ENCODE measurements around the gene SMPD4. TPM values are rescaled to one million over a fixed set of nuclear protein-coding genes. Genes with fewer than 3 reads are reported as not detected.
"Not testable (repeated sequence)": the region's sequence is repeated elsewhere in the genome, so short reads cannot be mapped to it uniquely, and the experiment has no call there.

Gene SMPD4
- total RNA-seq (88.1 and 91.4 TPM in 2 replicates), polyA plus RNA-seq (85.3 and 102 TPM in 2 replicates), polyA minus RNA-seq (60.5 and 66.5 TPM in 2 replicates), Bru-seq, nascent RNA (percentile 73 among the genes with signal in this experiment), BruChase-seq, experiment 1, labeled RNA remaining after a 6-hour chase (percentile 87 among the genes with signal in this experiment), BruChase-seq, experiment 2, labeled RNA remaining after a 2-hour chase (percentile 83 among the genes with signal in this experiment)
- polyA plus RNA-seq (2011; cell fraction: cytosol; rRNA removed), result 47.9 and 54.5 TPM in 2 replicates
- 236 and 250 TPM in 2 replicates for polyA plus RNA-seq (2011; cell fraction: nucleus; rRNA removed)
- polyA plus RNA-seq (2012), result 53.4 and 53.7 TPM in 2 replicates
- polyA minus RNA-seq (2011; cell fraction: cytosol; rRNA and poly(A)+ RNA removed), result 29.4 TPM
- 74.9 and 116 TPM in 2 replicates for polyA minus RNA-seq (2011; cell fraction: nucleus; rRNA and poly(A)+ RNA removed)
- long read RNA-seq, full-length matches to known transcripts, result 104 of 186 reads
- long read RNA-seq, partial matches to known transcripts, result 41 of 186 reads
- long read RNA-seq, other reads (novel, unspliced or antisense), result 41 of 186 reads

DNA sequence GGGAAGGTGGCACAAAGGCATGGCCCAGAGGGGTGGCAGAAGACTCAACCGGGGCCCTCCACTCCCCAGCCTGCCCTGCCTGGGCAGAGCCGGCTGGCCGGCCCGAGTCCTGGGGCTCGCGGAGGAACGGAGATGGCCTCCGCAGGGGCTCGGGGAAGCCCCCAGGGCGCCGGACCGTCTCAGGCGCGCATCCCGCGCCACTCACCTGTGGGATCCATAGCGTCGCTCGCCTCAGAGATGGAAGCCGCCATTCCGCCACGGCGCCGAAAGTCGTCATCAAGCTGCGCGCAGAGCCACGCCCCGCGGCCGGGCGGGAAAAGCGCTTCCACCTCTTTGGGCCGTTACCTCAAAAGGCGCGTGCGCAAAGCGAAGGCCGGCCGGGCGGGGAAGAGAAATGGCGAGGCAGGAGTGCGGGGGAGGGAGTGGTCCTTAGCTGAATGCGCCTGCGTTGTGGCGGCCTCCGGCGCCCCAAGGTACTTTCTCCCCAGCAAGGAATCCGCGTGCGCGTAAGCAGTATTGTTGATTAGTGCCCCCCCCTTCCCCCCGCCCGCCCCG, at the start of gene SMPD4:
SMPD4 (minus strand) TSS at position 278 of the 555 bp plus-strand sequence. CDS start 5,010 bp downstream, outside the sequence.
- TF ChIP-seq POLR2A (IDR thresholded peaks at IDR 0.05; ENCODE audit: low read depth, low read length) (peak; percentile 53), JUN (IDR thresholded peaks at IDR 0.05; ENCODE audit: borderline replicate concordance, insufficient read depth, insufficient read length, low read depth) (no peak), GATA2 (IDR thresholded peaks at IDR 0.05; ENCODE audit: insufficient read depth, insufficient read length, low read depth, low read length) (no peak), FOS (IDR thresholded peaks at IDR 0.05; ENCODE audit: borderline replicate concordance, insufficient read depth, low read length) (no peak), POLR2AphosphoS5 (IDR thresholded peaks at IDR 0.05; ENCODE audit: insufficient read depth, low read depth, low read length) (peak; percentile 71), MYC (IDR thresholded peaks at IDR 0.05; ENCODE audit: low read depth, low read length) (no peak), EZH2 (IDR thresholded peaks at IDR 0.05; ENCODE audit: borderline replicate concordance, low read depth, low read length, severe bottlenecking) (no peak)
- TF ChIP-seq, protein P1, sequence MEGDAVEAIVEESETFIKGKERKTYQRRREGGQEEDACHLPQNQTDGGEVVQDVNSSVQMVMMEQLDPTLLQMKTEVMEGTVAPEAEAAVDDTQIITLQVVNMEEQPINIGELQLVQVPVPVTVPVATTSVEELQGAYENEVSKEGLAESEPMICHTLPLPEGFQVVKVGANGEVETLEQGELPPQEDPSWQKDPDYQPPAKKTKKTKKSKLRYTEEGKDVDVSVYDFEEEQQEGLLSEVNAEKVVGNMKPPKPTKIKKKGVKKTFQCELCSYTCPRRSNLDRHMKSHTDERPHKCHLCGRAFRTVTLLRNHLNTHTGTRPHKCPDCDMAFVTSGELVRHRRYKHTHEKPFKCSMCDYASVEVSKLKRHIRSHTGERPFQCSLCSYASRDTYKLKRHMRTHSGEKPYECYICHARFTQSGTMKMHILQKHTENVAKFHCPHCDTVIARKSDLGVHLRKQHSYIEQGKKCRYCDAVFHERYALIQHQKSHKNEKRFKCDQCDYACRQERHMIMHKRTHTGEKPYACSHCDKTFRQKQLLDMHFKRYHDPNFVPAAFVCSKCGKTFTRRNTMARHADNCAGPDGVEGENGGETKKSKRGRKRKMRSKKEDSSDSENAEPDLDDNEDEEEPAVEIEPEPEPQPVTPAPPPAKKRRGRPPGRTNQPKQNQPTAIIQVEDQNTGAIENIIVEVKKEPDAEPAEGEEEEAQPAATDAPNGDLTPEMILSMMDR (IDR thresholded peaks at IDR 0.05; ENCODE audit: extremely low read depth in 1 of 2, insufficient read depth in 1 of 2, low read depth in 1 of 2, low read length in 2 of 2), result no peak
- TF ChIP-seq, protein P2, sequence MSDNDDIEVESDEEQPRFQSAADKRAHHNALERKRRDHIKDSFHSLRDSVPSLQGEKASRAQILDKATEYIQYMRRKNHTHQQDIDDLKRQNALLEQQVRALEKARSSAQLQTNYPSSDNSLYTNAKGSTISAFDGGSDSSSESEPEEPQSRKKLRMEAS (IDR thresholded peaks at IDR 0.05; ENCODE audit: insufficient read depth, insufficient read length), result peak; percentile 67
- ChIA-PET POLR2A (interaction anchor here (0.9 to 1.0 kb wide), 2 partner anchors 161 to 245 kb away, joined by 3 to 4 read pairs; a partner anchor contains a TSS), CTCF (interaction anchor here (0.6 to 1.7 kb wide), 13 partner anchors 13 to 547 kb away, joined by 3 to 14 read pairs (median 4); partner anchors contain the start of gene IMP4)
- peak within 1 kb of the TSS; percentile 83 for H2AFZ ChIP-seq (ENCODE audit: low read depth, low read length)
- H3K4me2 ChIP-seq (ENCODE audit: insufficient read depth, low read length), result peak within 1 kb of the TSS; percentile 82
- peak within 1 kb of the TSS; percentile 76 to 96 (median 88) for H3K4me3 ChIP-seq (replicated peaks in 1 of 3; ENCODE audit: insufficient read depth in 1 of 3, low read depth in 1 of 3, low read length in 3 of 3)
- peaks cover 11% of the 10 kb centered on the region for H3K4me1 ChIP-seq (ENCODE audit: control insufficient read depth, extremely low read depth, insufficient read depth, low read length)
- DNase-seq (ENCODE audit: low read depth, low spot score), result peak; percentile 96
- peak; percentile 99 for FAIRE-seq
- peaks cover 78% of the 10 kb centered on the region for H3K79me2 ChIP-seq (ENCODE audit: control insufficient read depth, insufficient read depth, low read length)
- H3K36me3 ChIP-seq (ENCODE audit: control insufficient read depth in 2 of 2, extremely low read depth in 1 of 2, insufficient read depth in 2 of 2, low read length in 2 of 2), result peaks cover 0 to 6% of the 10 kb centered on the region in 2 experiments
- peak within 1 kb of the TSS; percentile 78 for H3K27ac ChIP-seq (ENCODE audit: insufficient read depth, low read depth, low read length)
- peak within 1 kb of the TSS; percentile 92 for H3K9ac ChIP-seq (replicated peaks; ENCODE audit: extremely low read depth, insufficient read depth, low read length)
- no peaks in the 10 kb centered on the region for H3K27me3 ChIP-seq (ENCODE audit: control insufficient read depth in 2 of 2, insufficient read depth in 2 of 2, low read length in 2 of 2)
- H3K9me1 ChIP-seq (replicated peaks; ENCODE audit: control insufficient read depth, extremely low read depth, insufficient read depth, low read length), result no peaks in the 10 kb centered on the region
- H3K9me3 ChIP-seq (replicated peaks; ENCODE audit: control insufficient read depth, insufficient read depth, low read length), result no peaks in the 10 kb centered on the region
- no TSS peak for BruUV-seq (replicated peaks)
- H4K20me1 ChIP-seq (replicated peaks; ENCODE audit: control insufficient read depth, extremely low read depth, insufficient read depth, low read length), result no peaks in the 10 kb centered on the region
- dilution Hi-C loops (cut with MboI; ENCODE audit: extremely low pct_ligation_motif_present, low sequenced_read_pairs) (no loop called here), intact Hi-C loops (cut with micrococcal nuclease) (loop anchor here (1.0 to 5.0 kb wide), 4 partner anchors 151 to 244 kb away; partner anchors contain the start of gene IMP4)

- H3K4me3 ChIP-seq (replicated peaks in 1 of 3; ENCODE audit: insufficient read depth in 1 of 3, low read depth in 1 of 3, low read length in 3 of 3); DNase-seq (ENCODE audit: low read depth, low spot score); H3K27me3 ChIP-seq (ENCODE audit: control insufficient read depth in 2 of 2, insufficient read depth in 2 of 2, low read length in 2 of 2); H3K27ac ChIP-seq (ENCODE audit: insufficient read depth, low read depth, low read length); H3K79me2 ChIP-seq (ENCODE audit: control insufficient read depth, insufficient read depth, low read length); H3K4me1 ChIP-seq (ENCODE audit: control insufficient read depth, extremely low read depth, insufficient read depth, low read length); H3K4me2 ChIP-seq (ENCODE audit: insufficient read depth, low read length); H4K20me1 ChIP-seq (replicated peaks; ENCODE audit: control insufficient read depth, extremely low read depth, insufficient read depth, low read length); dilution Hi-C loops (cut with MboI; ENCODE audit: extremely low pct_ligation_motif_present, low sequenced_read_pairs); H3K9me3 ChIP-seq (replicated peaks; ENCODE audit: control insufficient read depth, insufficient read depth, low read length); H2AFZ ChIP-seq (ENCODE audit: low read depth, low read length); FAIRE-seq; intact Hi-C loops (cut with micrococcal nuclease); POLR2A ChIA-PET; H3K9ac ChIP-seq (replicated peaks; ENCODE audit: extremely low read depth, insufficient read depth, low read length); CTCF ChIA-PET; H3K9me1 ChIP-seq (replicated peaks; ENCODE audit: control insufficient read depth, extremely low read depth, insufficient read depth, low read length); H3K36me3 ChIP-seq (ENCODE audit: control insufficient read depth in 2 of 2, extremely low read depth in 1 of 2, insufficient read depth in 2 of 2, low read length in 2 of 2); BruUV-seq (replicated peaks): not testable (repeated sequence)
Observed at GRCh38 chr2:130230907-130231306, 49.5 kb upstream of the SMPD4 start.
